ENCODE data around the gene NCKAP5L. TPM values are rescaled to one million over a fixed set of nuclear protein-coding genes. Genes with fewer than 3 reads are reported as not detected.

NCKAP5L gene
- total and polyA plus RNA-seq, 9 of the 15 experiments (the other 6 are each of a cell fraction or from before 2014, with no cell fraction given): 0.01 to 14.4 (median 3.7) TPM

DNA sequence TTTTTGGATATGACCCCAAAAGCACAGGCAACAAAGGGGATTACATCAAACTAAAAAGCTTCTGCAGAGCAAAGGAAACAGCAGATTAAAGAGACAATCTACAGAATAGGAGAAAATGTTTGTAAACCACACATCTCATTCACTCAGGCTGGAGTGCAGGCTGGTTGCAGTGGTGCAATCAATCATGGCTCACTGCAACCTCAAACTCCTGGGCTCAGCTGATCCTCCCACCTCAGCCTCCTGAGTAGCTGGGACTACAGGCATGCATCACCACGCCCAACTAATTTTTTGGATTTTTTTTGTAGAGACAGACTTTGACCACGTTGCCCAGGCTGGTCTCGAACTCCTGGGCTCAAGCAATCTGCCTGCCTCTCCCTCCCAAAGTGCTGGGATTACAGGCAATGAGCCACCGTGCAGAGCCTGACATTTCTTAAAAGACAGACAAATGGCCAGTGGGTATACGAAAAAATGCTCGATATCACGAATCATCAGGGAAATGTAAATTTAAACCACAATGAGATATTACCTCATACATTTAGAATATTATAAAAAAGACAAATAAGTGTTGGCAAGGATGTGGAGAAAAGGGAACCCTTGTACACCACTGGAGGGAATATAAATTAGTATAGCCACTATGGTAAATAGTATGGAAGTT lies 9.8 kb downstream of the NCKAP5L start:
- Histone ChIP-seq H3K27me3 (ENCODE audit: control insufficient read depth in 2 of 2, insufficient read depth in 2 of 2, low read length in 2 of 2) (no peaks in the 10 kb centered on the region), H3K9me1 (ENCODE audit: control insufficient read depth, insufficient read depth, low read length) (no peaks in the 10 kb centered on the region), H3K9me3 (replicated peaks; ENCODE audit: control insufficient read depth, insufficient read depth, low read depth, low read length) (no peaks in the 10 kb centered on the region), H3K4me3 (no peak overlapping the region), H3K9ac (ENCODE audit: insufficient read depth in 1 of 2, low read depth in 2 of 2, low read length in 2 of 2) (no peak overlapping the region; a peak in 1 of 4 replicates), H3K4me1 (replicated peaks in 1 of 2; ENCODE audit: control insufficient read depth in 2 of 2, insufficient read depth in 2 of 2, low read length in 2 of 2) (peaks cover 2 to 5% of the 10 kb centered on the region in 2 experiments; a peak in 1 of 5 replicates), H3K4me2 (ENCODE audit: insufficient read depth, low read length) (no peak overlapping the region), H3K79me2 (ENCODE audit: control insufficient read depth, insufficient read depth, low read length) (no peaks in the 10 kb centered on the region), H3K27ac (ENCODE audit: extremely low read depth, low read depth, low read length) (no peak overlapping the region), H4K20me1 (replicated peaks; ENCODE audit: control insufficient read depth, insufficient read depth, low read length) (no peaks in the 10 kb centered on the region), H3K36me3 (ENCODE audit: control insufficient read depth, insufficient read depth, low read length) (peaks cover 5% of the 10 kb centered on the region; the same call in 2 of the 3 replicates), H2AFZ (ENCODE audit: low read depth, low read length) (no peak overlapping the region)
- in situ Hi-C loops (cut with MboI): no loop called here
- intact Hi-C loops (cut with micrococcal nuclease): no loop called here
- no peak for DNase-seq (ENCODE audit: extremely low read depth in 1 of 4, low spot score in 3 of 4)
- no peak for FAIRE-seq
- TF ChIP-seq ETV5 (CRISPR knock-in tag; IDR thresholded peaks at IDR 0.05; ENCODE audit: low read depth) (no peak), PHTF2 (CRISPR knock-in tag; IDR thresholded peaks at IDR 0.05) (no peak), HIVEP1 (CRISPR knock-in tag; IDR thresholded peaks at IDR 0.05) (no peak), ZNF431 (CRISPR knock-in tag; IDR thresholded peaks at IDR 0.05) (no peak), CBX8 (IDR thresholded peaks at IDR 0.05; ENCODE audit: borderline replicate concordance, extremely low read depth, low read depth, low read length, poor library complexity, severe bottlenecking) (no peak), SMC3 (conservative IDR thresholded peaks at IDR 0.05; ENCODE audit: insufficient read depth, low read depth, low read length) (no peak), NFIX (CRISPR knock-in tag; IDR thresholded peaks at IDR 0.05; ENCODE audit: low read depth) (no peak), SIN3B (IDR thresholded peaks at IDR 0.05; ENCODE audit: low read depth) (no peak)
- TF ChIP-seq, protein P1, sequence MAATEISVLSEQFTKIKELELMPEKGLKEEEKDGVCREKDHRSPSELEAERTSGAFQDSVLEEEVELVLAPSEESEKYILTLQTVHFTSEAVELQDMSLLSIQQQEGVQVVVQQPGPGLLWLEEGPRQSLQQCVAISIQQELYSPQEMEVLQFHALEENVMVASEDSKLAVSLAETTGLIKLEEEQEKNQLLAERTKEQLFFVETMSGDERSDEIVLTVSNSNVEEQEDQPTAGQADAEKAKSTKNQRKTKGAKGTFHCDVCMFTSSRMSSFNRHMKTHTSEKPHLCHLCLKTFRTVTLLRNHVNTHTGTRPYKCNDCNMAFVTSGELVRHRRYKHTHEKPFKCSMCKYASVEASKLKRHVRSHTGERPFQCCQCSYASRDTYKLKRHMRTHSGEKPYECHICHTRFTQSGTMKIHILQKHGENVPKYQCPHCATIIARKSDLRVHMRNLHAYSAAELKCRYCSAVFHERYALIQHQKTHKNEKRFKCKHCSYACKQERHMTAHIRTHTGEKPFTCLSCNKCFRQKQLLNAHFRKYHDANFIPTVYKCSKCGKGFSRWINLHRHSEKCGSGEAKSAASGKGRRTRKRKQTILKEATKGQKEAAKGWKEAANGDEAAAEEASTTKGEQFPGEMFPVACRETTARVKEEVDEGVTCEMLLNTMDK (IDR thresholded peaks at IDR 0.05; ENCODE audit: borderline replicate concordance, insufficient read depth, low read depth, low read length, poor library complexity, severe bottlenecking): no peak
- TF ChIP-seq, protein P2, sequence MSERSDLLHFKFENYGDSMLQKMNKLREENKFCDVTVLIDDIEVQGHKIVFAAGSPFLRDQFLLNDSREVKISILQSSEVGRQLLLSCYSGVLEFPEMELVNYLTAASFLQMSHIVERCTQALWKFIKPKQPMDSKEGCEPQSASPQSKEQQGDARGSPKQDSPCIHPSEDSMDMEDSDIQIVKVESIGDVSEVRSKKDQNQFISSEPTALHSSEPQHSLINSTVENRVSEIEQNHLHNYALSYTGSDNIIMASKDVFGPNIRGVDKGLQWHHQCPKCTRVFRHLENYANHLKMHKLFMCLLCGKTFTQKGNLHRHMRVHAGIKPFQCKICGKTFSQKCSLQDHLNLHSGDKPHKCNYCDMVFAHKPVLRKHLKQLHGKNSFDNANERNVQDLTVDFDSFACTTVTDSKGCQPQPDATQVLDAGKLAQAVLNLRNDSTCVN (CRISPR knock-in tag; IDR thresholded peaks at IDR 0.05): no peak
- ATAC-seq: no peak
- ChIA-PET POLR2A (interaction anchor here (0.8 to 1.6 kb wide), 3 partner anchors 8 to 114 kb away, joined by 3 to 5 read pairs (median 3); no protein-coding TSS in a partner anchor), CTCF (ENCODE audit: low intra/inter-chr PET ratio) (no interaction called here)
- no TSS peak for BruUV-seq (replicated peaks)
- WGBS (ENCODE audit: insufficient coverage, low coverage, missing lambda C conversion rate): 58% methylated on average over 7 of the region's 7 CpGs

Data from K562 (cell line).